Limb (tissue), 2 donors: ENCODE data around the gene YBEY.

Source experiments
- DNase-seq, 2 donors: peaks; one replicate each; pipeline ENCODE4 v3.0.0-alpha.2; 2016; ENCODE audit errors: extremely low spot score in 2 of 2

Gene YBEY

DNA sequence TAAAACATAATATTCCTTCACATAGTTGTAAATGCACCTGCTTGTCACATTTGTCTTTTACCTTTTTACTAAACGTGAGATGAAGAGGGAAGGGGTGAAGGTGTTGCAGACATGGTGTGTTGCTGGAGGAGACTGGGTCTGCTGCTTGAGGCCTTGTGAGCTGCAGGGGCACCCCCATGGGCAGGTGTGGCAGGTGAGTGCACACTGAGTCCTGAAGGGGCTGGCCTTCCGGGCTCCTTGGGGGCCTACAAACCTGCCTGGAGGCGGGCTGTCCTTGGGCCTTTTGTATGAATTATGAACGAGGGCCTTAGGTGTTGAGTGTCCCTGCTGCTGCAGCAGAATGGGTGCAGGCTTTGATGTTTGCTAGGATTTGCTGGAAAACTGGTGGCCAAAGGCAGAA is 41.6 kb downstream of the YBEY start:
- no peak for DNase-seq

DNA sequence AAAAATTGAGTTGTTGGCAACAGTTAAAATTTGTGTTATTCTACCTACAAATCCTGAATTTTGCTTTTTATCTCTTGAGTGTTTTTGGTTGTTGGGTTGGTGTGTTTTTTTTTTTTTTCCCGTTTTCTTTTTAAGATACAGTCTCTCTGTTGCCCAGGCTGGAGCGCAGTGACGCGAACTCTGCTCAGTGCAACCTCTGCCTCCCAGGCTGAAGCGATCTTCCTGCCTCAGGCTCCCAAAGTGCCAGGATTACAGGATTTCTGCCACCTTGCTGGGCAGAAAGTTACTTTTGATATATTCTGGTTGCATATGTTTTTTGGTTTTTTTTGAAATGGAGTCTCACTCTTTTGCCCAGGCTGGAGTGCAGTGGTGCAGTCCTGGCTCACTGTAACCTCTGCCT is 42.0 kb downstream of the YBEY start:
- DNase-seq: no peak

DNA sequence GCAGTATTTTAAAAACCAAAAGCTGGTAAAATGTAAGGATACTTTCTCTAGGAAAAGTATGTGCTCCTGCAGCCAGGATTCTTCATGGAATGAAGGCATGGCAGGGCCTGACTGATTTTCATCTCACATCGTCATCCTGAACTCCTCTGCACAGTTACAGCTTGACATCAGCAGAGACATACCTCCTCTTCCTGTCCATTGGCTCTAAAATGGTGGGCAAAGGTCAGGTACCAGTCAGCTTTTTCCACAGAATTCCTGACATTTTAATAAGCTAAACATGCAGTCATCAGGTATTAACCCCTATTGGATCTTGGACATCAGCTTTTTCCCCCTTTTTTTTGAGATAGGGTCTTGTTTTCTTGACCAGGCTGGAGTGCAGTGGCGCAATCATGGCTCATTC is 43.7 kb downstream of the YBEY start:
- no peak for DNase-seq

DNA sequence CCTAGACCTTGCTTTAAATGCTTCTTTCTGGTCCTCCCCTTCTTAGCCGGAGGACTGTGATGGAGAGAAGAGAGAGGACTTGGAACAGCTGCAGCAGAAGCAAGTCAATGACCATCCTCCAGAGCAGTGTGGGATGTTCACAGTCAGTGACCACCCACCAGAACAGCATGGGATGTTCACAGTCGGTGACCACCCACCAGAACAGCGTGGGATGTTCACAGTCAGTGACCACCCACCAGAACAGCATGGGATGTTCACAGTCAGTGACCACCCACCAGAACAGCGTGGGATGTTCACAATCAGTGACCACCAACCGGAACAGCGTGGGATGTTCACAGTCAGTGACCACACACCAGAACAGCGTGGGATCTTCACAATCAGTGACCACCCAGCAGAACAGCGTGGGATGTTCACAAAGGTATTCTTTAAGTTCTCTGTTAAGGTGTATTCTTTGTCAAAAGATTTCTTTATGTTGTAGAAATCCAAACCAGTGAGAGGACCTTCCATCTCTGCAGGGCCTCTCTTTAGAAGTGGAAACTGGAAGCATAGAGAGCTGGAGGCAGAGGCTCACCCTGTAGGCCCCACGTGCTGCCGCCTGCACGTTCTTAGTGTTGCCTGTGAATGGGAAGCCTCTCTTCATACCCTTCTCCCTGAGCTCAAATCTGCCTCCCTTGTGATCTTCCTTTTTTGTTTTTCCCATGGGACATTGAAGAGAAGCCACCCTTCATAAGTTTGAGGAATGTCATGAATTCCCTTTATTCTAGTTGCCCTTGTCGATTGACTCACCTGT is 48.4 kb downstream of the YBEY start:
- no peak for DNase-seq

DNA sequence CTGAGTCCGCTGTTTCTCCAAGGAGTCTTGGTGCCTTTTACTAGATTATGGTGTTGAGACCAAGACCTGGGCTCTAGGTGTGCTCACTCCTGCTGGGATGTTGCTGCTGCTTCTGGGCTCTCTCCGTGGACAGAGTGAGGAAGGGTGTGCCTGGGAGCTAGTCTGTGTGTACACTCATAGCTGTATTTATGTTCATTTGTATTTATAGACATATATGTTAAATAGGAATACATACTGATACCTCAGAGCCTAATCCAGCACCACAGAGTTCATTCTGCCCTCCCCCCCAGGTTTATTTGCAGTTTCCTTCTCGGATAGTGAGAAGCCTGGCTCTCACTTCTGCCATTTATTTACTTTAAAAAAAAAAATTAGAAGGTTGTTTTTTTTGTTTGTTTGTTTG is 50.5 kb downstream of the YBEY start:
- no peak for DNase-seq

DNA sequence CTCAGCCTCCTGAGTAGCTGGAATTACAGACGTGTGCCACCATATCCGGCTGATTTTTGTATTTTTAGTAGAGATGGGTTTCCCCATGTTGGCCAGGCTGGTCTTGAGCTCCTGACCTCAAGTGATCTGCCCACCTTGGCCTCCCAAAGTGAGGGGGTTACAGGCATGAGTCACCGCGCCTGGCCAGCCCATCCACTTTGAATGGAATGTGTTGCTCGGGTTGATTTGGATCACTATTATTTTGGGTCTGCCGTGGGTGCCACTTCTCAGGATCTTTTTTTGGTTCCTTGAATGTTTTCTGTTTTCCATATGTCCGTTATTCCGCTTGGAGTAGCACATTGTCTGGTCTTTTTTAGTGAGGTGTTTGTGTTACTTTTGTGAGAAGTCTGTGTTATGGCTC is 54.9 kb downstream of the YBEY start:
- DNase-seq: no peak

DNA sequence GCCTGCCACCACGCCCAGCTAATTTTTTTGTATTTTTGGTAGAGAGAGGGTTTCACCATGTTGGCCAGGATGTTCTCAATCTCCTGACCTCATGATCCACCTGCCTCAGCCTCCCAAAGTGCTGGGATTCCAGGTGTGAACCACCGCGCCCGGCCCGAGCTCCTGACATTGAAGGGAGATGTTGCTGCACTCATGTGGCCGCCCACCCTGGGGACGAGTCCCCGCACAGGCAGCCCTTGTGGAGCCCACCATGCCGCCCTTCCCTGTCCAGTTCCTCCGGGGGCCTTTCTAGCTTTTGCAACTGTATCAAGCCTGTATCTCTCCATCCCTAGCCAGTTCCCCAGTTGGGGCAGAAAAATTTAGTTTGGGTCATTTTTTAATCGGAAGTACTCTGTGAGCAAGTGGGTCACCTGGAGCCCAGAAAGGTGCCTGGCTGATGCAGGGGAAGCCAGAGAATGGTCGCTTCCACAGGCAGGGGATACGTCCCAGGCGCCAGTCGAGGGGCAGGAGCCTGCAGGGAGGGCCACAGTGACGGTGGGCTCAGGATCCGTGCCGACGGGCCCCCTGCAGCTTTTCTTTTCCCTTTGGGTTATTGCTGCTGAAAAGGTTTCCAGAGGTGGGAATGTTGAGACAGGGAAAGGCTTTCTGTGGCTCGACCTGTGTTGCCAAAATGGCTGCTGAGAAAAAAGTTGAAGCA is 58.2 kb downstream of the YBEY start:
- no peak for DNase-seq

DNA sequence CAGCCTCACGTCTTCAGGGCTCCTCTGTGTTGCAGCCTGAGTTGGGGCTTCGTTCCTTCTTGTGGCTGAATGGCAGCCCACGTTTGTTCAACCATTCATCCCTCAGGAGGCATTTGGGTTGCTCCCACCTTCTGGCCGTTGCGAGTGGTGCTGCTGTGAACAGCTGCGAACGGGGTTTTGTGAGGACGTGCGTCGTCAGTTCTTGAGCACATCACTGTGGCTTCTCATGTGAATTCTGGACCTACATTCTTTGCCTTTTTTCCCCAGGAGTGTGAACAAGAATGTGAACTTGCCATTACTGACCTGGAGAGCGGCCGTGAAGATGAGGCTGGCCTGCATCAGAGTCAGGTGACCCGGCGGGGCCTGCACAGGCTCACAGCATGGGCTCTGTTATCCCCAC is 59.7 kb downstream of the YBEY start:
- DNase-seq: no peak

DNA sequence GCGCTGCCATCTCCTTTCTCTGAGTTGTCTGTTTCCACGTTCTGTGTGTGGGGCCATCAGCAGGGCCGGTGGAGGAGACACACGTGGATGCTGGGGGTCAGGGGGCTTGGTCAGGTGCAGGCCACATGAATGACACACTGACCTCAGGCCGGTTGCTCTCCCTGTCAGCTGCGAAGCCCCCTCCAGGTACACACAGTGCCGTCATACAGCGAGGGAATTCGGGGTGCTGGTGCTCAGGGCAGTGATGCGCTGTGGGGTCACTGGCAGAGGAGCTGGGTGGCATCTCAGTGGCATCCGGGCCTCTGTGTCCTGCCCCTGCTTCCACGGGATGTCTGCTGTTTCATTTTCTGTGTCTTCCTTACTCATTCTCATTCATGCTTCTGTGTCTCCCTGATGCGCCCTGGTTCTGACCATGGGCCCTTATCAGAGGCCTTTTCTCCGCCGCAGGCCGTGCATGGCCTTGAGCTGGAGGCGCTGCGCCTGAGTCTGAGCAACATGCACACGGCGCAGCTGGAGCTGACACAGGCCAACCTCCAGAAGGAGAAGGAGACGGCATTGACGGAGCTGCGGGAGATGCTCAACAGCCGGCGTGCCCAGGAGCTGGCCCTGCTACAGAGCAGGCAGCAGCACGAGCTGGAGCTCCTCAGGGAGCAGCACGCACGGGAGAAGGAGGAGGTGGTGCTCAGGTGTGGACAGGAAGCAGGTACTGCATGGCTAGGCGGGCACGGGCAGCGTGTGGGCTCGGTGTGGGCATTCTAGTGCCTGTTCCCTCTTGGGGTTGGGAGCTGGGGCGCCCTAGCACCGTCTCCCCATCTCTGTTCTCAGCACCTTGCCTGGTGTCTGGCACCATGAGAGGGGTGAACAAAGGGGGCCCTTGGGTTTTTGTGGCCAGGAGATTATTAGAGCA is 60.4 kb downstream of the YBEY start:
- no peak for DNase-seq

DNA sequence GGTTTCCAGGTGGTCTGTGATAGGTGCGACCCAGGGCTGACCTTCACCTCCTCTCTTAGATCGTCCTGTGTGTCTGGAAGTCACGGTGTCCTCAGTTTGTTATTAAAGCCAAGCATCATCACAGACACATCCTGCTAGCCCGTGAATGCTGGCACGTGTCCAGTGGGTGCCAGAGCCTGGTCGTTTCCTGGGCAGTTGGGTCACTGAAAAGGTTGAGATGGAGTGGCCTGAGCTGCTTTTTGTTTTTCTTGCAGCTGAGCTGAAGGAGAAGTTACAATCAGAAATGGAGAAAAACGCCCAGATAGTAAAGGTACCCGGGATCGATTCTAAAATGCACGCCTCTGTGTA is 61.0 kb downstream of the YBEY start:
- no peak for DNase-seq
